SK-N-MC (cell line): ENCODE measurements around the gene PIH1D2.

Experiments used
- EZH2 ChIP-seq: fragments of 200-600 bp; sonication (generic); IDR thresholded peaks from one replicate; pipeline ENCODE4 v1.6.1; 2017; ENCODE audit warnings: antibody characterized with exemption
- FOXP2 ChIP-seq: optimal IDR thresholded peaks from 2 replicates; pipeline ENCODE3; 2011; ENCODE audit warnings: mild to moderate bottlenecking, moderate library complexity; ENCODE audit not compliant: insufficient read depth; ENCODE audit errors: extremely low read length, control extremely low read depth
- POLR2AphosphoS5 ChIP-seq: IDR thresholded peaks from 2 replicates; pipeline ENCODE4 v1.6.1; 2012; ENCODE audit warnings: mild to moderate bottlenecking, low read depth, low read length, borderline replicate concordance

DNA sequence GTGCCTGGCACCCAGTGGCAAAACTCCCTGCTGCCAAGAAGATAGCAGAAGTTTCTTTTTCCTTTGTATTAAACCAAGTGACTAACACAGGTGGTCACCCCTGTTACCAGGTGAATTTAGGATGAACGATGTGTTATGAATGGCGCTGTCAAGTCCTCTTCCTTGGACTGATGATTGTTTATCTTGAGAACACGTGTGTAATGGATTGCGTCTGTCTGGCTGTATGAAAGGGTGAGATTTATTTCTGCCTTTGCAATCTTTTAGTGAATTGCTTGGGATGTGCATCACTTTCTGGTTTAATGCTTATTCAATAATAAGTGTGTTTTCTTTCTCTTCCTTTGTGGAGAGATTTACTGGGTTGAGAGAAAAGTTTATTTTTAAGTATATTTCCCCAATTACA lies 49.3 kb upstream of the PIH1D2 start:
- TF ChIP-seq POLR2AphosphoS5 (no peak), EZH2 (no peak), FOXP2 (no peak)
